Smooth muscle cell (in vitro differentiated cells): ENCODE results near the gene CAMK1D. TPM values are rescaled to one million over a fixed set of nuclear protein-coding genes. Genes with fewer than 3 reads are reported as not detected.

Source experiments
- DNase-seq: peaks from one replicate; lab custom pipeline; 2025; ENCODE audit not compliant: unreplicated experiment; lab: John Stamatoyannopoulos, UW
- H2AFZ ChIP-seq: fragments of 200-600 bp; sonication (generic); 2 replicates; pipeline ENCODE4 v1.6.0; 2016; ENCODE audit warnings: antibody characterized with exemption, low read depth, mild to moderate bottlenecking
- H3F3A ChIP-seq: fragments of 200-600 bp; sonication (generic); 2 replicates; pipeline ENCODE4 v1.6.0; 2017; ENCODE audit warnings: antibody characterized with exemption, low read depth
- H3K27ac ChIP-seq: fragments of 200-600 bp; sonication (generic); 2 replicates; pipeline ENCODE4 v1.5.1; 2016; ENCODE audit warnings: low read depth, mild to moderate bottlenecking
- H3K27me3 ChIP-seq: fragments of 200-600 bp; sonication (generic); 2 replicates; pipeline ENCODE4 v1.6.1; 2016; ENCODE audit warnings: low read depth, mild to moderate bottlenecking
- H3K36me3 ChIP-seq: fragments of 200-600 bp; sonication (generic); 2 replicates; pipeline ENCODE4 v1.5.1; 2016; ENCODE audit warnings: low read depth
- H3K4me1 ChIP-seq: fragments of 200-600 bp; sonication (generic); 2 replicates; pipeline ENCODE4 v1.5.1; 2016; ENCODE audit warnings: low read depth
- H3K4me2 ChIP-seq: fragments of 200-600 bp; sonication (generic); 2 replicates; pipeline ENCODE4 v1.6.0; 2016; ENCODE audit warnings: mild to moderate bottlenecking
- H3K4me3 ChIP-seq: fragments of 200-600 bp; sonication (generic); 2 replicates; pipeline ENCODE4 v1.5.1; 2016; ENCODE audit warnings: mild to moderate bottlenecking
- H3K79me2 ChIP-seq: fragments of 200-600 bp; sonication (generic); 2 replicates; pipeline ENCODE4 v1.6.0; 2016; ENCODE audit warnings: low read depth, mild to moderate bottlenecking
- H3K9ac ChIP-seq: fragments of 200-600 bp; sonication (generic); 2 replicates; pipeline ENCODE4 v1.6.0; 2016; ENCODE audit warnings: low read depth
- H3K9me3 ChIP-seq: fragments of 200-600 bp; sonication (generic); replicated peaks from 2 replicates; pipeline ENCODE4 v1.5.1; 2016; ENCODE audit warnings: low read depth
- H4K20me1 ChIP-seq: fragments of 200-600 bp; sonication (generic); 2 replicates; pipeline ENCODE4 v1.6.0; 2016; ENCODE audit warnings: low read depth
- CTCF ChIP-seq: fragments of 200-600 bp; sonication (generic); IDR thresholded peaks from 2 replicates; pipeline ENCODE4 v1.5.1; 2017; ENCODE audit warnings: borderline replicate concordance, mild to moderate bottlenecking, antibody characterized with exemption; ENCODE audit not compliant: insufficient read depth, poor library complexity, severe bottlenecking
- WGBS: methylation state at CpG from one replicate; pipeline ENCODE4 v1.1.7; 2016; ENCODE audit warnings: low lambda C conversion rate; 5-methylcytosine and 5-hydroxymethylcytosine counted together
- polyA plus RNA-seq: library from polyadenylated mRNA; unstranded; fragments of >200 nt; fragmentation: Nextera tagmentation; extraction: Ambion mirVana; gene quantifications from 2 replicates; pipeline ENCODE4 v1.2.1, GENCODE V29; 2016
- total RNA-seq: library from RNA; depleted of rRNA; stranded (reverse); fragments of >200 nt; gene quantifications from 2 replicates; pipeline ENCODE4 v1.2.3, GENCODE V29; 2014

CAMK1D gene
- total and polyA plus RNA-seq, 2 experiments from 2014 or later: 1.6 to 2.3 TPM

GRCh38 chr10:12474727-12475412 lies 125.5 kb downstream of the CAMK1D start:
- Histone ChIP-seq H2AFZ (no peak overlapping the region), H3K79me2 (no peaks in the 10 kb centered on the region), H4K20me1 (no peaks in the 10 kb centered on the region), H3K27me3 (no peaks in the 10 kb centered on the region), H3K9ac (no peak overlapping the region), H3K27ac (no peak overlapping the region), H3K4me2 (no peak overlapping the region), H3K36me3 (no peaks in the 10 kb centered on the region), H3K9me3 (no peaks in the 10 kb centered on the region), H3K4me3 (no peak overlapping the region), H3K4me1 (no peaks in the 10 kb centered on the region), H3F3A (no peaks in the 10 kb centered on the region)
- no peak for TF ChIP-seq CTCF
- 94% methylated on average over 8 of the region's 8 CpGs for WGBS
- DNase-seq: no peak

GRCh38 chr10:12476656-12477055 lies 127.3 kb downstream of the CAMK1D start:
- Histone ChIP-seq H3K79me2 (no peaks in the 10 kb centered on the region), H3K9ac (no peak overlapping the region), H3K36me3 (no peaks in the 10 kb centered on the region), H3K4me3 (no peak overlapping the region), H3K9me3 (no peaks in the 10 kb centered on the region), H3K27me3 (no peaks in the 10 kb centered on the region), H3K4me1 (no peaks in the 10 kb centered on the region), H4K20me1 (no peaks in the 10 kb centered on the region), H3F3A (no peaks in the 10 kb centered on the region), H2AFZ (no peak overlapping the region), H3K27ac (no peak overlapping the region), H3K4me2 (no peak overlapping the region)
- no peak for TF ChIP-seq CTCF
- no peak for DNase-seq
- WGBS: 93% methylated on average over 4 of the region's 4 CpGs

- WGBS: 94% methylated on average over 12 of the region's 12 CpGs
- Histone ChIP-seq H3K4me3 (no peak overlapping the region), H3F3A (no peaks in the 10 kb centered on the region), H2AFZ (no peak overlapping the region), H3K9me3 (no peaks in the 10 kb centered on the region), H3K36me3 (no peaks in the 10 kb centered on the region), H3K4me2 (no peak overlapping the region), H3K79me2 (no peaks in the 10 kb centered on the region), H3K4me1 (peaks cover 8% of the 10 kb centered on the region), H3K27me3 (no peaks in the 10 kb centered on the region), H4K20me1 (no peaks in the 10 kb centered on the region), H3K27ac (no peak overlapping the region), H3K9ac (no peak overlapping the region)
- no peak for DNase-seq
- TF ChIP-seq CTCF: no peak
Measured at GRCh38 chr10:12479437-12479844, 130.1 kb downstream of the CAMK1D start.

GRCh38 chr10:12479924-12480323 lies 130.6 kb downstream of the CAMK1D start:
- Histone ChIP-seq H3K27me3 (no peaks in the 10 kb centered on the region), H3K9me3 (no peaks in the 10 kb centered on the region), H3K27ac (no peak overlapping the region), H3K36me3 (no peaks in the 10 kb centered on the region), H3K79me2 (no peaks in the 10 kb centered on the region), H3K4me3 (no peak overlapping the region), H2AFZ (no peak overlapping the region), H3F3A (no peaks in the 10 kb centered on the region), H3K9ac (no peak overlapping the region), H3K4me1 (peaks cover 8% of the 10 kb centered on the region), H3K4me2 (no peak overlapping the region), H4K20me1 (no peaks in the 10 kb centered on the region)
- no peak for DNase-seq
- no peak for TF ChIP-seq CTCF
- WGBS: 96% methylated on average over 9 of the region's 9 CpGs
